Type B pancreatic cell (in vitro differentiated cells): ENCODE data around the gene LOC128125822.
"Not testable (repeated sequence)": the region's sequence is repeated elsewhere in the genome, so short reads cannot be mapped to it uniquely, and the experiment has no call there.

ENCODE experiments used
- DNase-seq: peaks from one replicate; pipeline ENCODE4 v3.0.0; 2021; ENCODE audit warnings: mixed read lengths; ENCODE audit not compliant: unreplicated experiment; ENCODE audit errors: extremely low spot score
- H3K27ac Mint-ChIP-seq: 2 replicates; pipeline ENCODE4 v1.8.0; 2021; ENCODE audit warnings: mild to moderate bottlenecking, mixed read lengths
- H3K27me3 Mint-ChIP-seq: 2 replicates; pipeline ENCODE4 v1.8.0; 2021; ENCODE audit warnings: mixed read lengths
- H3K36me3 Mint-ChIP-seq: 2 replicates; pipeline ENCODE4 v1.8.0; 2021; ENCODE audit warnings: mixed read lengths
- H3K4me1 Mint-ChIP-seq: one replicate; pipeline ENCODE4 v1.8.0; 2021; ENCODE audit warnings: mixed read lengths; ENCODE audit not compliant: unreplicated experiment
- H3K4me3 Mint-ChIP-seq: 2 replicates; pipeline ENCODE4 v1.8.0; 2021; ENCODE audit warnings: mild to moderate bottlenecking, mixed read lengths
- H3K9me3 Mint-ChIP-seq: 2 replicates; pipeline ENCODE4 v1.8.0; 2021; ENCODE audit warnings: mixed read lengths
- CTCF ChIP-seq: fragments of 200-600 bp; sonication (generic); conservative IDR thresholded peaks from 2 replicates; pipeline ENCODE4 v1.5.0; 2021; ENCODE audit warnings: antibody characterized with exemption, mild to moderate bottlenecking

Gene LOC128125822

GRCh38 chr6:63584125-63584514 is 11.8 kb downstream of the LOC128125822 start:
- H3K4me1 Mint-ChIP-seq, result no peaks in the 10 kb centered on the region
- H3K9me3 Mint-ChIP-seq, result no peaks in the 10 kb centered on the region
- H3K27ac Mint-ChIP-seq, result peak overlapping the region; percentile 59
- H3K36me3 Mint-ChIP-seq, result peaks cover 32% of the 10 kb centered on the region
- TF ChIP-seq CTCF, result no peak
- no peaks in the 10 kb centered on the region for H3K27me3 Mint-ChIP-seq
- no peak overlapping the region for H3K4me3 Mint-ChIP-seq
- DNase-seq, result no peak

GRCh38 chr6:63584566-63584965 is 12.3 kb downstream of the LOC128125822 start:
- TF ChIP-seq CTCF, result no peak
- H3K9me3 Mint-ChIP-seq, result no peaks in the 10 kb centered on the region
- H3K27me3 Mint-ChIP-seq, result no peaks in the 10 kb centered on the region
- H3K4me1 Mint-ChIP-seq, result no peaks in the 10 kb centered on the region
- no peak for DNase-seq
- no peak overlapping the region for H3K27ac Mint-ChIP-seq
- peaks cover 32% of the 10 kb centered on the region for H3K36me3 Mint-ChIP-seq
- H3K4me3 Mint-ChIP-seq, result no peak overlapping the region

- not testable (repeated sequence) for H3K4me3 Mint-ChIP-seq, H3K4me1 Mint-ChIP-seq, H3K27me3 Mint-ChIP-seq, DNase-seq, H3K27ac Mint-ChIP-seq, H3K9me3 Mint-ChIP-seq
- peaks cover 21% of the 10 kb centered on the region for H3K36me3 Mint-ChIP-seq
Measured at GRCh38 chr6:63585652-63586051, 13.4 kb downstream of the LOC128125822 start.

GRCh38 chr6:63589952-63590411 is 17.7 kb downstream of the LOC128125822 start:
- H3K36me3 Mint-ChIP-seq, result no peaks in the 10 kb centered on the region
- no peak for TF ChIP-seq CTCF
- DNase-seq, result no peak
- H3K9me3 Mint-ChIP-seq, result no peaks in the 10 kb centered on the region
- no peak overlapping the region for H3K27ac Mint-ChIP-seq
- H3K27me3 Mint-ChIP-seq, result no peaks in the 10 kb centered on the region
- no peaks in the 10 kb centered on the region for H3K4me1 Mint-ChIP-seq
- H3K4me3 Mint-ChIP-seq, result no peak overlapping the region

- Mint-ChIP-seq H3K27me3 (no peaks in the 10 kb centered on the region), H3K36me3 (no peaks in the 10 kb centered on the region), H3K4me1 (peaks cover 2% of the 10 kb centered on the region), H3K9me3 (no peaks in the 10 kb centered on the region), H3K27ac (no peak overlapping the region), H3K4me3 (no peak overlapping the region)
- TF ChIP-seq CTCF, result no peak
- DNase-seq, result no peak
Measured at GRCh38 chr6:63592886-63593285, 20.6 kb downstream of the LOC128125822 start.

GRCh38 chr6:63597141-63598048 is 25.1 kb downstream of the LOC128125822 start:
- H3K4me3 Mint-ChIP-seq, result peak overlapping the region; percentile 99
- TF ChIP-seq CTCF, result no peak
- H3K9me3 Mint-ChIP-seq, result no peaks in the 10 kb centered on the region
- no peaks in the 10 kb centered on the region for H3K36me3 Mint-ChIP-seq
- no peaks in the 10 kb centered on the region for H3K27me3 Mint-ChIP-seq
- peaks cover 7% of the 10 kb centered on the region for H3K4me1 Mint-ChIP-seq
- H3K27ac Mint-ChIP-seq, result peak overlapping the region; percentile 91
- DNase-seq, result no peak
